SK-N-SH (cell line): ENCODE measurements around the gene TM9SF3. TPM values are rescaled to one million over a fixed set of nuclear protein-coding genes. Genes with fewer than 3 reads are reported as not detected.

ENCODE experiments used
- CTCF ChIA-PET: fragments of 300-600, 350-600 bp; formaldehyde crosslinking; extraction: SDS; loops from one replicate; lab custom pipeline; 2021; lab: Yijun Ruan, JAX
- POLR2A ChIA-PET: fragments of 350-600 bp; sonication (Branson Sonifier 250); formaldehyde crosslinking; extraction: SDS; loops from one replicate; lab custom pipeline; 2020; ENCODE audit warnings: antibody characterized with exemption, inconsistent platforms; lab: Yijun Ruan, JAX
- DNase-seq: peaks from one replicate; pipeline ENCODE4 v3.0.0; 2012
- H2AFZ ChIP-seq: fragments of 200-600 bp; sonication (generic); 2 replicates; pipeline ENCODE4 v1.8.1; 2016; ENCODE audit warnings: antibody characterized with exemption, mild to moderate bottlenecking, low read depth
- H3F3A ChIP-seq: fragments of 200-600 bp; sonication (generic); replicated peaks from 2 replicates; pipeline ENCODE3; 2016; ENCODE audit warnings: antibody characterized with exemption, mild to moderate bottlenecking; ENCODE audit not compliant: insufficient read depth
- H3K27ac ChIP-seq, 2 experiments: fragments of 200-500 bp in 1 of 2; fragments of 200-600 bp in 1 of 2; sonication (Bioruptor generic) in 1 of 2; sonication (generic), shearing (Covaris generic) in 1 of 2; 2 replicates each; pipeline versions ENCODE4 v1.5.1 to v1.6.1; 2014 to 2016; ENCODE audit warnings: low read depth in 2 of 2, inconsistent platforms in 1 of 2, low read length in 1 of 2, mild to moderate bottlenecking in 1 of 2, mixed read lengths in 1 of 2
- H3K27me3 ChIP-seq: fragments of 200-600 bp; sonication (generic), shearing (Covaris generic); 2 replicates; pipeline ENCODE4 v1.6.1; 2016; ENCODE audit warnings: mixed run types; ENCODE audit not compliant: insufficient read depth
- H3K36me3 ChIP-seq, 2 experiments: fragments of 200-500 bp in 1 of 2; fragments of 200-600 bp in 1 of 2; sonication (Bioruptor generic) in 1 of 2; sonication (generic) in 1 of 2; replicated peaks in 1 of 2; 2 replicates each; pipeline versions ENCODE3 to v1.5.1; 2014 to 2016; ENCODE audit warnings: low read length in 1 of 2, mild to moderate bottlenecking in 1 of 2; ENCODE audit not compliant: insufficient read depth in 2 of 2, control insufficient read depth in 1 of 2
- H3K4me1 ChIP-seq, 2 experiments: fragments of 200-500 bp in 1 of 2; fragments of 200-600 bp in 1 of 2; sonication (Bioruptor generic) in 1 of 2; sonication (generic), shearing (Covaris generic) in 1 of 2; 2 replicates each; pipeline versions ENCODE4 v1.5.1 to v1.6.1; 2014 to 2016; ENCODE audit warnings: low read depth in 1 of 2, low read length in 1 of 2, mixed run types in 1 of 2; ENCODE audit not compliant: insufficient read depth in 2 of 2, control insufficient read depth in 1 of 2
- H3K4me2 ChIP-seq: fragments of 200-600 bp; sonication (generic), shearing (Covaris generic); 2 replicates; pipeline ENCODE4 v1.6.1; 2017; ENCODE audit warnings: mixed run types
- H3K4me3 ChIP-seq, 2 experiments: fragments of 200-500 bp in 1 of 2; fragments of 200-600 bp in 1 of 2; sonication (Bioruptor generic) in 1 of 2; sonication (generic), shearing (Covaris generic) in 1 of 2; 2 replicates each; pipeline versions ENCODE4 v1.5.1 to v1.8.1; 2014 to 2016; ENCODE audit warnings: low read depth in 2 of 2, inconsistent platforms in 1 of 2, low read length in 1 of 2, mild to moderate bottlenecking in 1 of 2, mixed read lengths in 1 of 2, moderate library complexity in 1 of 2
- H3K79me2 ChIP-seq: fragments of 200-600 bp; sonication (generic); 2 replicates; pipeline ENCODE4 v1.8.1; 2017; ENCODE audit warnings: mild to moderate bottlenecking; ENCODE audit not compliant: insufficient read depth
- H3K9ac ChIP-seq: fragments of 200-600 bp; sonication (generic); 2 replicates; pipeline ENCODE4 v1.6.1; 2017; ENCODE audit warnings: mixed run types
- H3K9me2 ChIP-seq: fragments of 200-600 bp; sonication (generic); 2 replicates; pipeline ENCODE4 v1.6.1; 2017; ENCODE audit warnings: mixed run types
- H3K9me3 ChIP-seq: fragments of 200-600 bp; sonication (generic); 2 replicates; pipeline ENCODE4 v1.6.1; 2017; ENCODE audit warnings: mixed run types, mild to moderate bottlenecking, moderate library complexity
- H4K20me1 ChIP-seq: fragments of 200-600 bp; sonication (generic); 2 replicates; pipeline ENCODE4 v1.6.1; 2017; ENCODE audit warnings: mild to moderate bottlenecking, mixed run types; ENCODE audit not compliant: insufficient read depth
- ELF1 ChIP-seq: IDR thresholded peaks from 2 replicates; pipeline ENCODE4 v1.4.0; 2012
- EZH2phosphoT487 ChIP-seq: fragments of 200-600 bp; sonication (generic); IDR thresholded peaks from 2 replicates; pipeline ENCODE4 v1.6.1; 2017; ENCODE audit warnings: low read depth, mixed run types, mild to moderate bottlenecking, antibody characterized with exemption, moderate library complexity, borderline replicate concordance
- FOSL2 ChIP-seq: IDR thresholded peaks from 2 replicates; pipeline ENCODE4 v1.4.0; 2012; ENCODE audit warnings: low read depth, mild to moderate bottlenecking, moderate library complexity, borderline replicate concordance
- GABPA ChIP-seq: IDR thresholded peaks from 2 replicates; pipeline ENCODE4 v1.4.0; 2012; ENCODE audit warnings: low read depth, mild to moderate bottlenecking
- GATA2 ChIP-seq: sonication (generic); formaldehyde crosslinking; IDR thresholded peaks from 2 replicates; pipeline ENCODE4 v1.5.0; 2020; ENCODE audit warnings: mild to moderate bottlenecking, missing genetic modification reagents
- JUND ChIP-seq: IDR thresholded peaks from 2 replicates; pipeline ENCODE4 v1.4.0; 2012
- NRF1 ChIP-seq: IDR thresholded peaks from 2 replicates; pipeline ENCODE4 v1.6.1; 2012; ENCODE audit warnings: low read depth, mild to moderate bottlenecking, low read length
- RAD21 ChIP-seq: IDR thresholded peaks from 2 replicates; pipeline ENCODE4 v1.6.1; 2012; ENCODE audit warnings: mild to moderate bottlenecking, low read length
- RFX5 ChIP-seq: IDR thresholded peaks from 2 replicates; pipeline ENCODE4 v1.6.1; 2012; ENCODE audit warnings: mild to moderate bottlenecking, improper control_type of control experiment, low read length
- RXRA ChIP-seq: IDR thresholded peaks from 2 replicates; pipeline ENCODE4 v1.4.0; 2012; ENCODE audit warnings: low read depth, mild to moderate bottlenecking, borderline replicate concordance
- SIN3A ChIP-seq: IDR thresholded peaks from 2 replicates; pipeline ENCODE4 v1.6.1; 2012; ENCODE audit warnings: low read depth, mild to moderate bottlenecking, low read length, moderate library complexity, borderline replicate concordance
- TAF1 ChIP-seq: IDR thresholded peaks from 2 replicates; pipeline ENCODE4 v1.6.1; 2012; ENCODE audit warnings: low read depth, mild to moderate bottlenecking, low read length, moderate library complexity, borderline replicate concordance
- TCF12 ChIP-seq: IDR thresholded peaks from 2 replicates; pipeline ENCODE4 v1.4.0; 2012
- USF1 ChIP-seq: IDR thresholded peaks from 2 replicates; pipeline ENCODE4 v1.4.0; 2012; ENCODE audit warnings: low read depth, borderline replicate concordance
- WGBS: methylation state at CpG from one replicate; pipeline ENCODE4 v1.1.6; 2017; ENCODE audit warnings: low lambda C conversion rate; 5-methylcytosine and 5-hydroxymethylcytosine counted together
- polyA plus RNA-seq, 3 experiments: library from polyadenylated mRNA; depleted of rRNA; stranded (reverse); fragments of >200 nt; gene quantifications; 2 replicates each; pipeline ENCODE4 v1.2.3, GENCODE V29; 2012
- TF ChIP-seq, protein P1 (sequence below): IDR thresholded peaks from 2 replicates; pipeline ENCODE4 v1.6.1; 2012; ENCODE audit warnings: mild to moderate bottlenecking, low read depth, low read length, moderate library complexity
- TF ChIP-seq, protein P2 (sequence below): fragments of 200-600 bp; sonication (generic); IDR thresholded peaks from 2 replicates; pipeline ENCODE4 v1.6.1; 2017; ENCODE audit warnings: antibody characterized with exemption, mild to moderate bottlenecking, moderate library complexity

The TM9SF3 gene
- polyA plus RNA-seq, 1 of the 3 experiments (the other 2 are of a cell fraction): 24.9 TPM

DNA sequence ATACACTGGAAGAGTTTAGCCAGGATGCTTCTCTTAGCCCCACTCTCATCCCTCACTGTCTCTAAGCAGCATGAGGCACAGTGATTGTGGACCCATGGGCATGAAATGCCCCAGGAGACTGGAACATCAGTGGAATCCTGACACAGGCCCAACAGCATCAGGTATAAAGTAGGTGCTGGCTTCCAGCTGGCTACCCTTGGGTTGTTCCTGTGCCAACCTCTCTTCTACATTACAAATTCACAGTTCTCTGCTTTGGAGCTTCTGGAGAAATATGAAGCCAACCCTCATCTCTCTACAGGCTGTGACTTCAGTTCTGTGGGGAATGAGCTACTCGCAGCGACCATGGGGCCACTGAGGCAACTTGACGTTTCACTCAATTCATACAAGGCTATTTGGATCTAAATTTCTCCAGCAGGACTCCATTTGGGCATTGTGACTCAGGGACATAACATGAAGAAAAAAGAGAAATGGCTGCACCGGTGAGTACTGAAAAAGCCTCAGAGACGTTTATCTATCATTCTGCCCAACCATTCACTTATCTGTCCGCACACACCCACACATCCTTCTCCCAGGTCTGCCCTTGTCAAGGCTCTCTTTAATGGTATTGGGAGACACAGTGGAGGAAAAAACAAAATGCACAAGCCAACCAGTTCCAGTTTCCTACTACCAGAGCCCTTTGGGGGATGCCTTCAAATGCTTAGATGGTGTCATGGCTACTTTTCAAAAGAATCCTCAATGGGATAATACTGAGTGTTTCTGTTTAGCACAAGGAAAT, 35.4 kb upstream of the TM9SF3 start:
- POLR2A ChIA-PET: no interaction called here

DNA sequence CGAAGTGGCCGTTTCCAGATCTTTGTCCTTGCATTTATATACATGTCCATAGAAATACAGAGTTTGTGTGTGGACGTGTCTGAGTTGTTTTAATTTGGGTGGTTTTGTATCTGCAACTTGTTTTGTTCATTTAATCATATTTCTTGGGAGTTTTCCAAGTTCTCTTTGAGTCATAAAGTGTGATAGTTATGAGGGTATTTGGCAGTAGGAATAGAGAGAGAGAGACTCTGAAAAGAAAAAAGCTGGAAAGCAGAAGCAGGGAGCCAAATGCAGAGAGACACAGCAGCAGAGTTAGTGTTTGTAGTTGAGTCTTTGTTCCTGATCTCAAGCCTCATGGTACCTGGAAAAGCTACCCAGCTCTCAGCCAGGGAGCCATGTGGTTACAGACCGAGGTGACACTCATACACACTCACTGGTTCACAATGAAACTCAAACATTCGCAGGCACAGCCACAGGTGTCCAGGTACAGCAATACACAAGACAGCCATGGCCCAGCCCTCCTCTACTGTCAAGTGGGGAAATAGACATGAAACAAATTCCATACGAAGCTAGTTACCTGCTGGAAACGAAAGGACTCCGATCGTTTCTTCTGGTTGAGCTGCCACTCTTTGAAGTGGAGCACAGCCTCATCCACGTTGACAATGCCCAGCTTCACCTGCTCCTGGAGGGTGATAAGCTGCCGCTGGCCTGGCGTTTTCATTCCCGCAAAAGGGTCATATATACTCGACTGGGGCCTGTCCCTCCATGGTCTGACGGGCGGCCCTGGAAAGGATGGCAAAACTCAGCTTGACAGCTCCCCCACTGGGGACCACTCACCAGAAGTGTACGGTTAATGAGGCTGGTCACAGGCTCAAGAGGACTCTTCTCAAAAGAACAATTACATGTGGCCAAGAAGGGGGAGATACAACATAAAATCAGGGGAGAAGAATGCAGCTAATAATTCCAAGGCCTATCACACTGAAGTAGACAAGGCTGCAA, 33.3 kb upstream of the TM9SF3 start:
- Histone ChIP-seq H3K27ac (no peak overlapping the region), H3K27me3 (no peaks in the 10 kb centered on the region), H3K9me3 (no peaks in the 10 kb centered on the region), H4K20me1 (no peaks in the 10 kb centered on the region), H3K4me3 (no peak overlapping the region), H3K4me2 (no peak overlapping the region), H3K36me3 (no peaks in the 10 kb centered on the region), H3K9ac (no peak overlapping the region), H3K4me1 (no peaks in the 10 kb centered on the region; a peak in 1 of 4 replicates), H2AFZ (no peak overlapping the region), H3K9me2 (no peaks in the 10 kb centered on the region), H3K79me2 (no peaks in the 10 kb centered on the region), H3F3A (no peaks in the 10 kb centered on the region)
- no peak for DNase-seq
- WGBS: 75% methylated on average over 17 of the region's 17 CpGs
- ChIA-PET POLR2A (no interaction called here), CTCF (interaction anchor here (1.1 to 1.5 kb wide), 2 partner anchors 150 to 225 kb away, joined by 3 read pairs; no protein-coding TSS in a partner anchor)
- TF ChIP-seq RFX5 (no peak), TCF12 (no peak), TAF1 (no peak), RXRA (no peak), USF1 (no peak), RAD21 (no peak), EZH2phosphoT487 (no peak), ELF1 (no peak), SIN3A (no peak), JUND (no peak), GATA2 (no peak), GABPA (no peak)
- TF ChIP-seq, protein P1, sequence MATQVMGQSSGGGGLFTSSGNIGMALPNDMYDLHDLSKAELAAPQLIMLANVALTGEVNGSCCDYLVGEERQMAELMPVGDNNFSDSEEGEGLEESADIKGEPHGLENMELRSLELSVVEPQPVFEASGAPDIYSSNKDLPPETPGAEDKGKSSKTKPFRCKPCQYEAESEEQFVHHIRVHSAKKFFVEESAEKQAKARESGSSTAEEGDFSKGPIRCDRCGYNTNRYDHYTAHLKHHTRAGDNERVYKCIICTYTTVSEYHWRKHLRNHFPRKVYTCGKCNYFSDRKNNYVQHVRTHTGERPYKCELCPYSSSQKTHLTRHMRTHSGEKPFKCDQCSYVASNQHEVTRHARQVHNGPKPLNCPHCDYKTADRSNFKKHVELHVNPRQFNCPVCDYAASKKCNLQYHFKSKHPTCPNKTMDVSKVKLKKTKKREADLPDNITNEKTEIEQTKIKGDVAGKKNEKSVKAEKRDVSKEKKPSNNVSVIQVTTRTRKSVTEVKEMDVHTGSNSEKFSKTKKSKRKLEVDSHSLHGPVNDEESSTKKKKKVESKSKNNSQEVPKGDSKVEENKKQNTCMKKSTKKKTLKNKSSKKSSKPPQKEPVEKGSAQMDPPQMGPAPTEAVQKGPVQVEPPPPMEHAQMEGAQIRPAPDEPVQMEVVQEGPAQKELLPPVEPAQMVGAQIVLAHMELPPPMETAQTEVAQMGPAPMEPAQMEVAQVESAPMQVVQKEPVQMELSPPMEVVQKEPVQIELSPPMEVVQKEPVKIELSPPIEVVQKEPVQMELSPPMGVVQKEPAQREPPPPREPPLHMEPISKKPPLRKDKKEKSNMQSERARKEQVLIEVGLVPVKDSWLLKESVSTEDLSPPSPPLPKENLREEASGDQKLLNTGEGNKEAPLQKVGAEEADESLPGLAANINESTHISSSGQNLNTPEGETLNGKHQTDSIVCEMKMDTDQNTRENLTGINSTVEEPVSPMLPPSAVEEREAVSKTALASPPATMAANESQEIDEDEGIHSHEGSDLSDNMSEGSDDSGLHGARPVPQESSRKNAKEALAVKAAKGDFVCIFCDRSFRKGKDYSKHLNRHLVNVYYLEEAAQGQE: no peak
- TF ChIP-seq, protein P2, sequence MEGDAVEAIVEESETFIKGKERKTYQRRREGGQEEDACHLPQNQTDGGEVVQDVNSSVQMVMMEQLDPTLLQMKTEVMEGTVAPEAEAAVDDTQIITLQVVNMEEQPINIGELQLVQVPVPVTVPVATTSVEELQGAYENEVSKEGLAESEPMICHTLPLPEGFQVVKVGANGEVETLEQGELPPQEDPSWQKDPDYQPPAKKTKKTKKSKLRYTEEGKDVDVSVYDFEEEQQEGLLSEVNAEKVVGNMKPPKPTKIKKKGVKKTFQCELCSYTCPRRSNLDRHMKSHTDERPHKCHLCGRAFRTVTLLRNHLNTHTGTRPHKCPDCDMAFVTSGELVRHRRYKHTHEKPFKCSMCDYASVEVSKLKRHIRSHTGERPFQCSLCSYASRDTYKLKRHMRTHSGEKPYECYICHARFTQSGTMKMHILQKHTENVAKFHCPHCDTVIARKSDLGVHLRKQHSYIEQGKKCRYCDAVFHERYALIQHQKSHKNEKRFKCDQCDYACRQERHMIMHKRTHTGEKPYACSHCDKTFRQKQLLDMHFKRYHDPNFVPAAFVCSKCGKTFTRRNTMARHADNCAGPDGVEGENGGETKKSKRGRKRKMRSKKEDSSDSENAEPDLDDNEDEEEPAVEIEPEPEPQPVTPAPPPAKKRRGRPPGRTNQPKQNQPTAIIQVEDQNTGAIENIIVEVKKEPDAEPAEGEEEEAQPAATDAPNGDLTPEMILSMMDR: no peak

More for the DNA sequence above, 35.4 kb upstream of the TM9SF3 start:
- no peak overlapping the region for H3K4me3 ChIP-seq
- H3K4me2 ChIP-seq: no peak overlapping the region
- 86% methylated on average over 6 of the region's 6 CpGs for WGBS
- H3K9ac ChIP-seq: no peak overlapping the region
- no peaks in the 10 kb centered on the region for H3K9me3 ChIP-seq
- no peak for TF ChIP-seq FOSL2
- no peak for TF ChIP-seq NRF1
- H2AFZ ChIP-seq: no peak overlapping the region
- no peaks in the 10 kb centered on the region for H3K27me3 ChIP-seq
- no peaks in the 10 kb centered on the region; a peak in 1 of 4 replicates for H3K4me1 ChIP-seq
- H3K36me3 ChIP-seq: no peaks in the 10 kb centered on the region
- H3K27ac ChIP-seq: no peak overlapping the region
- no peak for DNase-seq
- H3F3A ChIP-seq: no peaks in the 10 kb centered on the region
- H4K20me1 ChIP-seq: no peaks in the 10 kb centered on the region
- no peaks in the 10 kb centered on the region for H3K79me2 ChIP-seq
- no peaks in the 10 kb centered on the region for H3K9me2 ChIP-seq
- CTCF ChIA-PET: interaction anchor here (0.7 to 2.6 kb wide), 2 partner anchors 14 to 18 kb away, joined by 3 to 12 read pairs; no protein-coding TSS in a partner anchor
